ENCODE data around the gene JCAD.

DNA sequence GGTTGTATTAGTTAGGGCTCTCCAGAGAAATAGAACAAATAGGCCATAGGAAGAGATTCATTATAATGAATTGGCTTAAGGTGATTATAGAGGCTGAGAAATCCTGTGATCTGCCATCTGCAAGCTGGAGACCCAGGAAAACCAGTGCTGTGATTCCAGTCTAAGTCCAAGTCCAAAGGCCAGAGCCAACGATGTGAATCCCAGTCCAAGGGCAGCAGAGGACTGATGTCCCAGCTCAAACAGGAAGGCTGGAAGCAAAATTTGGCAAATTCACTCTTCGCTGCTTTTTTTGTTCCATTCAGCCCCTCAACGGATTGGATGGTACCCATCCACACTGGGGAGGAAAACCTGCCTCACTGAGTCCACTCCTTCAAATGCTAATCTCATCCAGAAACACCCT is 68.0 kb downstream of the JCAD start:
- TF ChIP-seq, protein P1, sequence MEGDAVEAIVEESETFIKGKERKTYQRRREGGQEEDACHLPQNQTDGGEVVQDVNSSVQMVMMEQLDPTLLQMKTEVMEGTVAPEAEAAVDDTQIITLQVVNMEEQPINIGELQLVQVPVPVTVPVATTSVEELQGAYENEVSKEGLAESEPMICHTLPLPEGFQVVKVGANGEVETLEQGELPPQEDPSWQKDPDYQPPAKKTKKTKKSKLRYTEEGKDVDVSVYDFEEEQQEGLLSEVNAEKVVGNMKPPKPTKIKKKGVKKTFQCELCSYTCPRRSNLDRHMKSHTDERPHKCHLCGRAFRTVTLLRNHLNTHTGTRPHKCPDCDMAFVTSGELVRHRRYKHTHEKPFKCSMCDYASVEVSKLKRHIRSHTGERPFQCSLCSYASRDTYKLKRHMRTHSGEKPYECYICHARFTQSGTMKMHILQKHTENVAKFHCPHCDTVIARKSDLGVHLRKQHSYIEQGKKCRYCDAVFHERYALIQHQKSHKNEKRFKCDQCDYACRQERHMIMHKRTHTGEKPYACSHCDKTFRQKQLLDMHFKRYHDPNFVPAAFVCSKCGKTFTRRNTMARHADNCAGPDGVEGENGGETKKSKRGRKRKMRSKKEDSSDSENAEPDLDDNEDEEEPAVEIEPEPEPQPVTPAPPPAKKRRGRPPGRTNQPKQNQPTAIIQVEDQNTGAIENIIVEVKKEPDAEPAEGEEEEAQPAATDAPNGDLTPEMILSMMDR (IDR thresholded peaks at IDR 0.05), result no peak
- TF ChIP-seq ZFX (IDR thresholded peaks at IDR 0.05; ENCODE audit: borderline replicate concordance), result no peak

All from 22Rv1 (cell line).